ENCODE results near the gene AMY1A.
"Not testable (repeated sequence)": the region's sequence is repeated elsewhere in the genome, so short reads cannot be mapped to it uniquely, and the experiment has no call there.

AMY1A gene

DNA sequence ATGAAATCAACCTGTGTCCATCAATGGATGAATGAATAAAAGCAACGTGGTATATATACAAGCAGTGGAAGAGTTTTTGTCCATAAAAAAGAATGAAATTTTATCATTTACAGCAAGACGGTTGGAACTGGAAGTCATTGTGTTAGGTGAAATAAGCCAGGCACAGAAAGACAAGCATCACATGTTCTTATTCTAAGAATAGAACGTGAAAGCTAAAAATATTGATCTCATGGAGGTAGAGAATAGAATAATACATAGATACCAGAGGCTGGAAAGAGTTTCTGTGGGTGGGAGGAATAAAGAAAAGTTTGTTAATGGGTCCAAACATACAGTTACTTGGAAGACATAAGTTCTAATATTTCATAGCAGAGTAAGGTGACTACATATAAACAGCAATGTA is 54.8 kb downstream of the AMY1A start:
- H3K4me1 Mint-ChIP-seq; H3K9me3 Mint-ChIP-seq; H3K36me3 Mint-ChIP-seq (ENCODE audit: low read depth); H3K27ac Mint-ChIP-seq; H3K27me3 Mint-ChIP-seq (ENCODE audit: low read depth); H3K4me3 Mint-ChIP-seq: not testable (repeated sequence)

Measured in nephron (organoid).